Upper lobe of left lung (tissue), 6 donors: ENCODE data around the gene LDHB. TPM values are rescaled to one million over a fixed set of nuclear protein-coding genes. Genes with fewer than 3 reads are reported as not detected.

ENCODE experiments used
- ATAC-seq, 2 donors: fragments of 200-7000 bp; cut with Tn5 transposase; one replicate each; pipeline ENCODE4 v1.9.1; 2022; ENCODE audit warnings: mild to moderate bottlenecking in 2 of 2, moderate library complexity in 2 of 2; ENCODE audit not compliant: low FRiP score in 2 of 2
- DNase-seq, 2 donors: peaks; one replicate each; pipeline ENCODE4 v3.0.0-alpha.2; 2019 to 2020
- H3K27ac ChIP-seq, 4 donors: fragments of 200-600 bp; sonication (generic); one replicate each; pipeline ENCODE4 v1.5.1; 2016 to 2019
- H3K27me3 ChIP-seq, 4 donors: fragments of 200-600 bp; sonication (generic); one replicate each; pipeline ENCODE4 v1.5.1; 2017 to 2019
- H3K36me3 ChIP-seq, 4 donors: fragments of 200-600 bp; sonication (generic); one replicate each; pipeline ENCODE4 v1.5.1; 2016 to 2019
- H3K4me1 ChIP-seq, 4 donors: fragments of 200-600 bp; sonication (generic); one replicate each; pipeline ENCODE4 v1.5.1; 2018 to 2019
- H3K4me3 ChIP-seq, 4 donors: fragments of 200-600 bp; sonication (generic); one replicate each; pipeline ENCODE4 v1.5.1; 2017 to 2019; ENCODE audit warnings: mild to moderate bottlenecking in 2 of 4, moderate library complexity in 1 of 4
- H3K9me3 ChIP-seq, 4 donors: fragments of 200-600 bp; sonication (generic); one replicate each; pipeline ENCODE4 v1.5.1; 2018 to 2019
- CTCF ChIP-seq, 6 experiments: fragments of 450-650 bp in 4 of 6; fragments of 200-600 bp in 2 of 6; sonication (generic) in 2 of 6; IDR thresholded peaks; one replicate each; pipeline ENCODE4 v1.5.1; 2016 to 2019; ENCODE audit warnings: antibody characterized with exemption in 6 of 6
- EP300 ChIP-seq, 4 donors: sonication (generic); formaldehyde crosslinking; IDR thresholded peaks; one replicate each; pipeline ENCODE4 v1.5.1; 2017; ENCODE audit warnings: antibody characterized with exemption in 4 of 4, control low read depth in 2 of 4
- POLR2A ChIP-seq, 4 donors: fragments of 450-650 bp; IDR thresholded peaks; one replicate each; pipeline ENCODE4 v1.5.1; 2016 to 2017; ENCODE audit warnings: antibody characterized with exemption in 4 of 4, mild to moderate bottlenecking in 2 of 4
- POLR2AphosphoS5 ChIP-seq, 2 donors: sonication (generic); formaldehyde crosslinking; IDR thresholded peaks; one replicate each; pipeline ENCODE4 v1.5.1; 2017; ENCODE audit warnings: antibody characterized with exemption in 2 of 2
- WGBS, 2 donors: methylation state at CpG; one replicate each; pipeline ENCODE4 v1.1.5; 2017 to 2018; 5-methylcytosine and 5-hydroxymethylcytosine counted together
- total RNA-seq, 6 donors: library from RNA; depleted of rRNA in 4 of 6; stranded (reverse); fragments of >200 nt in 4 of 6; gene quantifications; one replicate each; pipeline versions ENCODE4 v1.1.0 to v1.2.1, GENCODE V29; 2016 to 2021
- donor health status: DM: no; HTN: no; CAD: no; lungs with moderate emphysema.
- donor health status: DM: no; HTN: yes; CAD: no; lungs with severe emphysema.

LDHB gene
- total RNA-seq, 6 donors from 2014 or later = 78.6 to 538 (median 297) TPM

GRCh38 chr12:21638054-21638891 is 19.4 kb downstream of the LDHB start:
- H3K36me3 ChIP-seq = peaks cover 8 to 67% (median 32%) of the 10 kb centered on the region in 4 donors
- no peak for ATAC-seq

GRCh38 chr12:21634245-21634644 is 23.4 kb downstream of the LDHB start:
- DNase-seq (no peak), ATAC-seq (no peak)
- H3K4me1 ChIP-seq = peaks cover 0 to 4% (median 0%) of the 10 kb centered on the region in 4 donors
- no peaks in the 10 kb centered on the region for H3K9me3 ChIP-seq
- no peak overlapping the region for H3K27ac ChIP-seq
- WGBS, 2 donors = 98 to 100% methylated on average over 3 of the region's 3 CpGs
- TF ChIP-seq POLR2A (IDR thresholded peaks at IDR 0.05) (no peak), CTCF (IDR thresholded peaks at IDR 0.05) (no peak), POLR2AphosphoS5 (IDR thresholded peaks at IDR 0.05) (no peak), EP300 (IDR thresholded peaks at IDR 0.05) (no peak)
- peaks cover 4 to 43% (median 19%) of the 10 kb centered on the region in 4 donors for H3K36me3 ChIP-seq
- no peak overlapping the region for H3K4me3 ChIP-seq
- H3K27me3 ChIP-seq = no peaks in the 10 kb centered on the region

More at GRCh38 chr12:21638054-21638891, 19.4 kb downstream of the LDHB start:
- 39 to 44% methylated on average over 1 of the region's 1 CpG for WGBS, 2 donors
- Histone ChIP-seq H3K27me3 (no peaks in the 10 kb centered on the region), H3K9me3 (no peaks in the 10 kb centered on the region), H3K4me1 (peaks cover 0 to 4% (median 2%) of the 10 kb centered on the region in 4 donors), H3K4me3 (no peak overlapping the region), H3K27ac (peak overlapping the region in 1 of 4 donors; percentile 23)
- DNase-seq = no peak
- TF ChIP-seq POLR2A (IDR thresholded peaks at IDR 0.05) (no peak), EP300 (IDR thresholded peaks at IDR 0.05) (no peak), CTCF (IDR thresholded peaks at IDR 0.05) (no peak), POLR2AphosphoS5 (IDR thresholded peaks at IDR 0.05) (no peak)

GRCh38 chr12:21631367-21631766 is 26.3 kb downstream of the LDHB start:
- Histone ChIP-seq H3K9me3 (no peaks in the 10 kb centered on the region), H3K4me1 (no peaks in the 10 kb centered on the region), H3K27me3 (no peaks in the 10 kb centered on the region), H3K4me3 (no peak overlapping the region), H3K27ac (no peak overlapping the region), H3K36me3 (peaks cover 4 to 25% (median 16%) of the 10 kb centered on the region in 4 donors)
- 41 to 47% methylated on average over 2 of the region's 2 CpGs for WGBS, 2 donors
- no peak for TF ChIP-seq EP300 (IDR thresholded peaks at IDR 0.05)
- no peak for TF ChIP-seq POLR2A (IDR thresholded peaks at IDR 0.05)
- TF ChIP-seq CTCF (IDR thresholded peaks at IDR 0.05) = no peak
- no peak for TF ChIP-seq POLR2AphosphoS5 (IDR thresholded peaks at IDR 0.05)
- no peak for DNase-seq
- ATAC-seq = no peak

- no peak overlapping the region for H3K4me3 ChIP-seq
- no peaks in the 10 kb centered on the region for H3K4me1 ChIP-seq
- ATAC-seq = no peak
- TF ChIP-seq EP300 (IDR thresholded peaks at IDR 0.05) (no peak), POLR2AphosphoS5 (IDR thresholded peaks at IDR 0.05) (no peak), POLR2A (IDR thresholded peaks at IDR 0.05) (no peak), CTCF (IDR thresholded peaks at IDR 0.05) (no peak)
- H3K27ac ChIP-seq = no peak overlapping the region
- 90 to 97% methylated on average over 2 of the region's 2 CpGs for WGBS, 2 donors
- no peaks in the 10 kb centered on the region for H3K27me3 ChIP-seq
- H3K36me3 ChIP-seq = no peaks in the 10 kb centered on the region
- DNase-seq = no peak
- H3K9me3 ChIP-seq = no peaks in the 10 kb centered on the region
Measured at GRCh38 chr12:21627924-21628323, 29.7 kb downstream of the LDHB start.
